ENCODE data around the gene CACNG4.
A peak's percentile ranks its signal among the peaks of the same experiment; 100 is the strongest.

GRCh38 chr17:67041941-67042899, 77.7 kb downstream of the CACNG4 start:
- TF ChIP-seq RAD21 (conservative IDR thresholded peaks at IDR 0.05) (no peak), CTCF (IDR thresholded peaks at IDR 0.05; ENCODE audit: poor library complexity, severe bottlenecking) (no peak), REST (IDR thresholded peaks at IDR 0.05; ENCODE audit: borderline replicate concordance) (no peak), EP300 (conservative IDR thresholded peaks at IDR 0.05; ENCODE audit: poor library complexity, severe bottlenecking) (peak; percentile 85), POLR2AphosphoS5 (IDR thresholded peaks at IDR 0.05) (peak; percentile 76), EZH2 (IDR thresholded peaks at IDR 0.05; ENCODE audit: borderline replicate concordance, insufficient read depth, low read length, poor library complexity, severe bottlenecking) (no peak), MXI1 (conservative IDR thresholded peaks at IDR 0.05; ENCODE audit: poor library complexity, severe bottlenecking) (no peak)

Measured in neural cell (in vitro differentiated cells).